ENCODE results near the gene PDE8B. TPM values are rescaled to one million over a fixed set of nuclear protein-coding genes. Genes with fewer than 3 reads are reported as not detected.

PDE8B gene
- total RNA-seq, 1 experiment from 2014 or later, result 1.8 TPM

GRCh38 chr5:77391240-77391765 is 180.8 kb downstream of the PDE8B start:
- Histone ChIP-seq H3K27ac (no peak overlapping the region), H3K4me3 (no peak overlapping the region), H2AFZ (no peak overlapping the region), H3K27me3 (ENCODE audit: insufficient read depth, low read depth) (peaks cover 7% of the 10 kb centered on the region; the same call in 1 of the 2 replicates), H3F3A (ENCODE audit: insufficient read depth, low read depth) (no peaks in the 10 kb centered on the region), H3K4me1 (replicated peaks; ENCODE audit: insufficient read depth) (no peaks in the 10 kb centered on the region), H3K36me3 (ENCODE audit: low read depth) (no peaks in the 10 kb centered on the region), H3K4me2 (no peak overlapping the region), H4K20me1 (ENCODE audit: insufficient read depth) (no peaks in the 10 kb centered on the region), H3K9me3 (ENCODE audit: insufficient read depth, low read depth) (no peaks in the 10 kb centered on the region), H3K79me2 (ENCODE audit: low read depth) (no peaks in the 10 kb centered on the region), H3K9me2 (ENCODE audit: insufficient read depth) (no peaks in the 10 kb centered on the region)
- intact Hi-C loops (cut with micrococcal nuclease; ENCODE audit: unreplicated experiment), result no loop called here
- ChIA-PET CTCF (no interaction called here), POLR2A (ENCODE audit: unreplicated experiment) (no interaction called here)
- TF ChIP-seq EZH2 (IDR thresholded peaks at IDR 0.05; ENCODE audit: low read depth), result no peak
- TF ChIP-seq CTCF (conservative IDR thresholded peaks at IDR 0.05), result no peak
- DNase-seq, result no peak
- no TSS peak for BruUV-seq (replicated peaks)

GRCh38 chr5:77394064-77394715 is 183.7 kb downstream of the PDE8B start:
- Histone ChIP-seq H3K4me2 (no peak overlapping the region), H3K27me3 (ENCODE audit: insufficient read depth, low read depth) (0 out of 2 replicates have a peak, but pooled peaks cover 2% of the 10 kb centered on the region), H3K4me3 (no peak overlapping the region), H3F3A (ENCODE audit: insufficient read depth, low read depth) (no peaks in the 10 kb centered on the region), H3K9me2 (ENCODE audit: insufficient read depth) (no peaks in the 10 kb centered on the region), H2AFZ (no peak overlapping the region), H3K27ac (no peak overlapping the region), H3K79me2 (ENCODE audit: low read depth) (no peaks in the 10 kb centered on the region), H4K20me1 (ENCODE audit: insufficient read depth) (no peaks in the 10 kb centered on the region), H3K4me1 (replicated peaks; ENCODE audit: insufficient read depth) (no peaks in the 10 kb centered on the region), H3K9me3 (ENCODE audit: insufficient read depth, low read depth) (no peaks in the 10 kb centered on the region), H3K36me3 (ENCODE audit: low read depth) (no peaks in the 10 kb centered on the region)
- intact Hi-C loops (cut with micrococcal nuclease; ENCODE audit: unreplicated experiment), result no loop called here
- ChIA-PET POLR2A (ENCODE audit: unreplicated experiment) (no interaction called here), CTCF (no interaction called here)
- BruUV-seq (replicated peaks), result no TSS peak
- no peak for DNase-seq
- TF ChIP-seq EZH2 (IDR thresholded peaks at IDR 0.05; ENCODE audit: low read depth), result no peak
- TF ChIP-seq CTCF (conservative IDR thresholded peaks at IDR 0.05), result no peak

GRCh38 chr5:77396017-77396416 is 185.5 kb downstream of the PDE8B start:
- no peak for DNase-seq
- H3K9me3 ChIP-seq (ENCODE audit: insufficient read depth, low read depth), result no peaks in the 10 kb centered on the region
- no TSS peak for BruUV-seq (replicated peaks)
- H3F3A ChIP-seq (ENCODE audit: insufficient read depth, low read depth), result no peaks in the 10 kb centered on the region
- no peaks in the 10 kb centered on the region for H4K20me1 ChIP-seq (ENCODE audit: insufficient read depth)
- no peaks in the 10 kb centered on the region for H3K9me2 ChIP-seq (ENCODE audit: insufficient read depth)
- H3K27ac ChIP-seq, result no peak overlapping the region
- H2AFZ ChIP-seq, result no peak overlapping the region
- TF ChIP-seq EZH2 (IDR thresholded peaks at IDR 0.05; ENCODE audit: low read depth) (no peak), CTCF (conservative IDR thresholded peaks at IDR 0.05) (no peak)
- no peaks in the 10 kb centered on the region for H3K4me1 ChIP-seq (replicated peaks; ENCODE audit: insufficient read depth)
- intact Hi-C loops (cut with micrococcal nuclease; ENCODE audit: unreplicated experiment), result no loop called here
- H3K27me3 ChIP-seq (ENCODE audit: insufficient read depth, low read depth), result no peaks in the 10 kb centered on the region
- H3K4me3 ChIP-seq, result no peak overlapping the region
- H3K79me2 ChIP-seq (ENCODE audit: low read depth), result no peaks in the 10 kb centered on the region
- ChIA-PET CTCF (no interaction called here), POLR2A (ENCODE audit: unreplicated experiment) (no interaction called here)
- H3K36me3 ChIP-seq (ENCODE audit: low read depth), result no peaks in the 10 kb centered on the region
- no peak overlapping the region for H3K4me2 ChIP-seq
